HG03520 (cell line): ENCODE data around the gene CACNB4.
"Not testable (repeated sequence)": the region's sequence is repeated elsewhere in the genome, so short reads cannot be mapped to it uniquely, and the experiment has no call there.

ENCODE experiments used
- ATAC-seq: cut with Tn5 transposase; IDR thresholded peaks from one replicate; pipeline ENCODE4 v1.9.1; 2021; ENCODE audit warnings: mild to moderate bottlenecking, moderate library complexity; ENCODE audit not compliant: unreplicated experiment

CACNB4 gene

GRCh38 chr2:151946250-151946884, 152.5 kb downstream of the CACNB4 start:
- ATAC-seq = no peak

- no peak for ATAC-seq
These were observed 153.2 kb downstream of the CACNB4 start for GRCh38 chr2:151945602-151946001.

GRCh38 chr2:151945186-151945585, 153.7 kb downstream of the CACNB4 start:
- ATAC-seq = no peak

DNA sequence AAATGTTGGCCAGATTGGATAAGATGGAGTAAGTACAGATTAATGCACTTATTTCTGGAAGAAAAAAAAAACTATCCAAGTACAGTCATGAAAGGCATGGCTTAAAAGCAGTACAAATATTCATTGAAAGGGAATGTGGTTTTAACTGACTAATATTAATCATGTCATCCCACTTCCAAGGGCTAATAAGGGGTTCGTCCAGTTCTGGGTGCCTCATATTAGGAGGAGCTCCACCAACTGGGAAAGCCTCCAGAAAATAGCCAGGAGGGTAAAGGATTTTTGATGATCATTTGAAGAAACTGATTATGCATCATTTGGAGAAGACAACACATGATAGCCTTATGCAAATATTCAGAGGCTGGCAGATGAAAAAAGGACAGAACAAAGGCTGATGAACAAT, 155.4 kb downstream of the CACNB4 start:
- ATAC-seq = no peak

DNA sequence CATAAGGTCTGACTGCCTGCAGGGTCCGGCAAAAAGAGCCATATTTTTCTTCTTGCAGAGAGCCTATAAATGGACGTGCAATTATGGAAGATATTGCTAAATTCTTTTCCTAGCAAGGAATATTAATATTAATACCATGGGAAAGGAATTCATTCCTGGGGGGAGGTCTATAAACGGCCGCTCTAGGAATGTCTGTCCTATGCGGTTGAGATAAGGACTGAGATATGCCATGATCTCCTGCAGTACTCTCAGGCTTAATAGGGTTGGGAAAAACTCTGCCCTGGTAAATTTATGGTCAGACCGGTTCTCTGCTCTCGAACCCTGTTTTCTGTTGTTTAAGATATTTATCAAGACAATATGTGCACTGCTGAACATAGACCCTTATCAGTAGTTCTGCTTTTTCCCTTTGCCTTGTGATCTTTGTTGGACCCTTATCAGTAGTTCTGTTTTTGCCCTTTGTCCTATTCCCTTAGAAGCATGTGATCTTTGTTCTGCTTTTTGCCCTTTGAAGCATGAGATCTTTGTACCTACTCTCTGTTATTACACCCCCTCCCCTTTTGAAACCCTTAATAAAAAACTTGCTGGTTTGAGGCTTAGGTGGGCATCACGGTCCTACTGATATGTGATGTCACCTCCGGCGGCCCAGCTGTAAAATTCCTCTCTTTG, 156.2 kb downstream of the CACNB4 start:
- not testable (repeated sequence) for ATAC-seq

DNA sequence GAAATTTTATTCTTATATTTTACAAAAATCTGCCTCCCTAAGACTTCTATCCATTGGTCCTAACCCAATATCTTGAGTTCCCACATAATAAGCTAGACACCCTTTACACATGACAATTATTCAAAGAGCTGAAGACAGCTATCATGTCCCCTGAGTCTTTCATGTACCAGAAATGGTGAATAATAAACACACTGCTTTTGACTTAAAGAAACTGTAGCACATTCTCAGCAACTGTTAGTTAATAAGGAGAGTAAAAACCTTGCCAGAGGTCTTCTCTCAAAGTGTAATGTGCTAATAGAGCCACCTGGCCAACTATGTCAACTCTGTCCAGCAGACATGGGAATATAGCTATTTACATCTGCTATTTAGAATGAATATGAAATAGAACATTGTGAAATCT, 160.9 kb downstream of the CACNB4 start:
- ATAC-seq = no peak

DNA sequence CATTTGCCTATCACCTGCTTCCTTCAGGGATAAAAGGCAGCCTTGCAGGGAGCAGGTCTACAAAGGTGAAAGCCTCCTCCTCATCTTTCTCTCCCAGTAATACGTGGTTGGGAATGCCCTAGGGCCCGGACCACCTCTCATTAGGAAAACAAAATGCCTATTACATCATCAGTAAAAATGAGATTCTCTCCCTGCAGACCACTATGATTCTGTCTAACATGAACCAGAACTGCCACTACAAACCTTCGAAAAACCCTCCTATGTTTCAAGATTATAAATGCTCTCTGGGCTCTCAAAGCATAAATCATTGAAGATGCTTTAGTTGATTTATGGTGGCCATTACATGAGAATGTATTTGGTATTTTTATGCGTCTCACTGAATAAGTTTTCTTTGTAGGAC, 162.2 kb downstream of the CACNB4 start:
- no peak for ATAC-seq

GRCh38 chr2:151933266-151933804, 165.5 kb downstream of the CACNB4 start:
- ATAC-seq = no peak

- no peak for ATAC-seq
These were observed 167.1 kb downstream of the CACNB4 start for GRCh38 chr2:151931756-151932155.

- ATAC-seq = no peak
These were observed 167.7 kb downstream of the CACNB4 start for GRCh38 chr2:151931030-151931611.

- ATAC-seq = no peak
These were observed 168.8 kb downstream of the CACNB4 start for GRCh38 chr2:151930042-151930441.

DNA sequence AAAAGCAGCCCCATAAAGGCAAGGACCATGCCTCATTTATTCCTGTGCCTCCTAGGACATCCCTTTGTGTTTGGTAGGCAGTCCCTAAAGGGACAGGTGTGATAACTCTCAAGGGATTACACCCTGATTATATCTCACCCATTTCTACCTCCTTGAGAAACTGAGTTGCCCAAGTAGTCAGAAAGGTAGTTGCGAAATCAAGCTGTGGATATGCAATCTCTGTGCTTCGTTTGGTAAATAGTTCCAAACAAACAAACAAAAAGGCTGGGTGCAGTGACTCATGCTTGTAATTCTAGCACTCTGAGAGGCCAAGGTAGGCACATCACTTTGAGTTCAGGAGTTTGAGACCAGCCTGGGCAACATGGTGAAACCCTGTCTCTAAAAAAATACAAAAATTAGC, 170.5 kb downstream of the CACNB4 start:
- ATAC-seq = no peak

DNA sequence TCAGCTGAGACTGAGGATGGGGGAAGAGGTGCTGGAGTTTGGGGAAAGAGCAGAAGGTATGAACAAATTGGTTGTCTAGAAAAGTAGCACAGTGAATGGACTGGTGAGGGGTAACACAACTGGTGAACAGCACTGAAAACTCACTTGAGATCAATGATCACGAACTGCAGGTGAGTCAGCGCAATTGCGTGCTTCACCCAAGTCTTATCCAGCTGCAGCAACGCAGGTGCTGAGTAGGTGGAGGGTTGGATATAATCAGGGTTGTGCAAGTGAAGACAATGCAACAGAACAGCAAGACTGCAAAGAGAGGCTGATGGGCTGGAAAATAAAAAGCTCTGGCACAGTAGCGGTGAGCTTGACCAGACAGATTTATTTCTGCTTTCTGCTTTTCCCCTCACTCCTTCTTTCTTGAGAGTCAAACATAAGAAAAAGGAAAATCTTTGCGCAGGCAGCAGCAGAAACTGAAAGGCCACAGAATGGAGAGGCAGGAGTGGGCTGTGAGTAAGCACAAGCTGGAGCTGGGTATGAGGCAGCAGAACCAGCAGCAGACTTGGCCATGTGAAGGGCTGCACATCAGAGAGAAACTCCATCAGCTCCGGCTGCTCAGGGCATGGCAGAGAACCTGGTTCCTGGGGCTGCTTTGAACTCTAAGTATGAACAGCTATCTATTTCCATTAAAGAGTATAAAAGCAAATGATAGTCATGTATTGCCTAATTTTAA, 171.2 kb downstream of the CACNB4 start:
- no peak for ATAC-seq

- no peak for ATAC-seq
These were observed 175.8 kb downstream of the CACNB4 start for GRCh38 chr2:151922845-151923666.

DNA sequence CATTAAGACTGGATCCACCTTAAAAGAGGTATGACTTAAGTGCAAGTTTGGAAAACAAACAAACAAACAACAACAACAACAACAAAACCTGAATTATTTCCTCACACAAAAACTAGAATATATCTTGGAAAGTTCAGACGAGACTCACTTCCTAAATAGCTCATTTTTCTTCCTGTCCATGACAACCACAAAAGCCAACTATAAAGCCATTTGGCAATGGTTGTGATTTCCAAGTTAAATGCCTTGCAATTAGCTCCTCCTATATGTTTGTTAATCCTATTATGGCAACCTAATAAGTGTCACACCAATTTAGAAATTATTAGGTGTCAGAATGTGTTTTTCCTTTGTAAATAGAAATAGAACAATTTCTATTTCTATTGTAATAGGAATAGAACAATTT, 179.1 kb downstream of the CACNB4 start:
- no peak for ATAC-seq

DNA sequence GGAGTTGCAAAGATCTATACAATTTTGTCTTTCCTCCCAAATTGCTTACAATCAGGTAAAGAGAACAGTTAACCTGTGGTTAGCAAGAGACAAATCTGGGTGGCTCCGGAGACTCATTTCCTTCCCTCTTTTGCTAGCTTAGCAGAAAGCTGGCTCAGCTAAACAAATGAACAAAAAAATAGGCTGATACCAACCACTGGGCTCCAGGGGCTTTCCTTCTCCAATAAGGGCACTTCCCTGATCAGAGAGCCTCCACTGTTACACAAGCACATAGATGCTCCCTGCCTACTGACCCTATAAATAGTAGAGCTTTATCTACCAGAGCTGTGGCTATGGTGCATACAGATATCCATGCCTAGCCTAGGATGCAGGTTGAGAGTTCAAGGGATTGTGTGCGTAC, 180.5 kb downstream of the CACNB4 start:
- no peak for ATAC-seq

DNA sequence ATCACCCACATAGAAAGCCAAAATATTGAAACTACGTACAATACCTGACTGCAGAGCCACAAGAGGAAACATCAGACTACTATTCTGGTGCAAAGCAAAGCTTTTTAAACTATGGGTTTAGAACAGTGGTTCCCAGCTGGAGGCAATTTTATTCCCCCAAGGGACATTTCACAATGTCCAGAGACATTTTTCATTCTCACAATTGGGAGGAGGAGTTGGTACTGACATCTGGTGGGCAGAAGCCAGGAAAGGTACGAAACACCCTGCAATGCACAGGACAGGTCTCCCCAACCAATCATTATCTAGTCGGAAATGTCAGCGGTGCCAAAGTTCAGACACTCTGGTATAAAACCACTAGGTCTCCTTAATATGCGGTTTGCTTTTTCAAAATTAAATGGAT, 182.2 kb downstream of the CACNB4 start:
- no peak for ATAC-seq

DNA sequence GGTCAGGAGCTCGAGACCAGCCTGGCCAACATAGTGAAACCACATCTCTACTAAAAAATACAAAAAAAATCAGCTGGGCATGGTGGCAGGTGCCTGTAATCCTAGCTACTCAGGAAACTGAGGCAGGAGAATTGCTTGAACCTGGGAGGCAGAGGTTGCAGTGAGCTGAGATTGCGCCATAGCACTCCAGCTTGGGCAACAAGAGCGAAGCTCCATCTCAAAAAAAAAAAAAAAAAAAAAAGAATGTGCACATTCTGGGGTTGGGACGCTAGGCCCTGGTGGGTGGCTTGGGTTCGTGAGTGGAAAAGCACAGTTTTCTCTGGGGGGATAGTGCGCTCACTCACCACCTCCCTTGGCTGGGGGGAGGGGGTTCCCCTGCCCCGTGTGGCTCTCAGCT, 183.2 kb downstream of the CACNB4 start:
- not testable (repeated sequence) for ATAC-seq

GRCh38 chr2:151914989-151915628, 183.7 kb downstream of the CACNB4 start:
- no peak for ATAC-seq

DNA sequence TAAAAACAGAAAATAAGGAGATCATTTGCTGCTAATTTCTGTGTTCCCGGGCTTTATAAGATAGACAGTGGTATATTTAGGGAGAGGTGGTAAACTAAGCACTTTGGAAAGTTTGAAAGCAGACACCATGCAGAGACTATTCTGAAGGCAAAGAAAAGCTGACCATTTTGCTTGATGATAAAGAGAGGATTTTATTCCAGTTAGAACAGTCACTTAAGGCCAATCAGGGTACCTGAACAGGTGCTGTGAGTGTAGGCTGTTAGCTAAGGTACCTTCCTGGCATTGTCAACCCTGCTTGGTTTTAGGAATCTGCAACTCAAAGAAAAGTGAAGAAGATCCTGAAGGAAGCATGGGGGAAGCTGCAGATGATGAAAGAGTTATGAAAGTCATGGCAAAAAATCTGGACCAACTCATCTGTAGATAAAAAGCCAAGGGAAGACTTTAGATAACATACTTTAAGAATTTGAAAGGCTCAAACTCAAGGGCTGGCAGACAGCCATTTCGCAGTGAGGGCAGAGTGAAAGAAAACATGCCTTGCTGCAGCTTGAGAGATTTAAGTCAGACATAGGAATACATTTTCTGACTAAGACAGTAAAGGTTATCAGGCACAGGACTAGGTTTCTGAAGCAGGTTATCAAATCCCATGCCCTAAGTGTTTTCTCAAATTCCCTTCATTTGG, 190.5 kb downstream of the CACNB4 start:
- ATAC-seq = no peak
